ENCODE measurements around the gene MEOX2. TPM values are rescaled to one million over a fixed set of nuclear protein-coding genes. Genes with fewer than 3 reads are reported as not detected.

The MEOX2 gene
- total and polyA plus RNA-seq, 3 donors from 2014 or later: 3.7 to 4.9 (median 4.0) TPM

- H3K27ac ChIP-seq: no peak overlapping the region
- H3K4me3 ChIP-seq: no peak overlapping the region
- intact Hi-C loops (cut with DNase I; ENCODE audit: low total_unique reads): no loop called here
- no peak for TF ChIP-seq POLR2A (IDR thresholded peaks at IDR 0.05)
- no peak for TF ChIP-seq CTCF (IDR thresholded peaks at IDR 0.05)
- no peaks in the 10 kb centered on the region for H3K27me3 ChIP-seq
- H3K36me3 ChIP-seq (ENCODE audit: low read depth, missing control alignments): no peaks in the 10 kb centered on the region
- H3K4me1 ChIP-seq: no peaks in the 10 kb centered on the region
- DNase-seq: no peak
- WGBS, 2 donors: 93 to 95% methylated on average over 3 of the region's 3 CpGs
- no peaks in the 10 kb centered on the region for H3K9me3 ChIP-seq
Observed at GRCh38 chr7:15606561-15606960, 79.9 kb downstream of the MEOX2 start.

- WGBS, 2 donors: 96 to 100% methylated on average over 1 of the region's 1 CpG
- Histone ChIP-seq H3K9me3 (no peaks in the 10 kb centered on the region), H3K4me1 (no peaks in the 10 kb centered on the region), H3K36me3 (ENCODE audit: low read depth, missing control alignments) (no peaks in the 10 kb centered on the region), H3K27me3 (no peaks in the 10 kb centered on the region), H3K27ac (no peak overlapping the region), H3K4me3 (no peak overlapping the region)
- intact Hi-C loops (cut with DNase I; ENCODE audit: low total_unique reads): no loop called here
- TF ChIP-seq CTCF (IDR thresholded peaks at IDR 0.05) (no peak), POLR2A (IDR thresholded peaks at IDR 0.05) (no peak)
- DNase-seq: no peak
Observed at GRCh38 chr7:15604166-15604565, 82.3 kb downstream of the MEOX2 start.

GRCh38 chr7:15603124-15603523 is 83.4 kb downstream of the MEOX2 start:
- 49 to 93% methylated on average over 2 of the region's 2 CpGs for WGBS, 2 donors
- DNase-seq: no peak
- Histone ChIP-seq H3K4me1 (no peaks in the 10 kb centered on the region), H3K4me3 (no peak overlapping the region), H3K27ac (no peak overlapping the region), H3K36me3 (ENCODE audit: low read depth, missing control alignments) (no peaks in the 10 kb centered on the region), H3K9me3 (no peaks in the 10 kb centered on the region), H3K27me3 (no peaks in the 10 kb centered on the region)
- TF ChIP-seq CTCF (IDR thresholded peaks at IDR 0.05) (no peak), POLR2A (IDR thresholded peaks at IDR 0.05) (no peak)
- intact Hi-C loops (cut with DNase I; ENCODE audit: low total_unique reads): no loop called here

GRCh38 chr7:15602236-15602635 is 84.2 kb downstream of the MEOX2 start:
- Histone ChIP-seq H3K4me1 (no peaks in the 10 kb centered on the region), H3K4me3 (no peak overlapping the region), H3K27ac (no peak overlapping the region), H3K27me3 (no peaks in the 10 kb centered on the region), H3K9me3 (no peaks in the 10 kb centered on the region), H3K36me3 (ENCODE audit: low read depth, missing control alignments) (no peaks in the 10 kb centered on the region)
- no peak for TF ChIP-seq POLR2A (IDR thresholded peaks at IDR 0.05)
- no peak for TF ChIP-seq CTCF (IDR thresholded peaks at IDR 0.05)
- DNase-seq: no peak
- intact Hi-C loops (cut with DNase I; ENCODE audit: low total_unique reads): no loop called here
- WGBS, 2 donors: 62 to 69% methylated on average over 1 of the region's 1 CpG

- H3K4me3 ChIP-seq: no peak overlapping the region
- DNase-seq: no peak
- no peaks in the 10 kb centered on the region for H3K27me3 ChIP-seq
- H3K36me3 ChIP-seq (ENCODE audit: low read depth, missing control alignments): no peaks in the 10 kb centered on the region
- intact Hi-C loops (cut with DNase I; ENCODE audit: low total_unique reads): no loop called here
- H3K27ac ChIP-seq: no peak overlapping the region
- H3K4me1 ChIP-seq: no peaks in the 10 kb centered on the region
- WGBS, 2 donors: 85 to 91% methylated on average over 1 of the region's 1 CpG
- H3K9me3 ChIP-seq: no peaks in the 10 kb centered on the region
- TF ChIP-seq CTCF (IDR thresholded peaks at IDR 0.05): no peak
- TF ChIP-seq POLR2A (IDR thresholded peaks at IDR 0.05): no peak
Observed at GRCh38 chr7:15601175-15601574, 85.3 kb downstream of the MEOX2 start.

Measured in testis (tissue), 3 donors.